GM19397 (cell line): ENCODE measurements around the gene TSPAN1.

Experiments
- ATAC-seq: cut with Tn5 transposase; IDR thresholded peaks from one replicate; pipeline ENCODE4 v1.9.1; 2021; ENCODE audit warnings: mild to moderate bottlenecking, moderate library complexity; ENCODE audit not compliant: unreplicated experiment

Gene TSPAN1

GRCh38 chr1:46174448-46175231 lies at the start of gene TSPAN1:
TSPAN1 (plus strand) TSS chr1:46175087; CDS start chr1:46181108, 6,021 bp downstream.
- ATAC-seq: no peak

DNA sequence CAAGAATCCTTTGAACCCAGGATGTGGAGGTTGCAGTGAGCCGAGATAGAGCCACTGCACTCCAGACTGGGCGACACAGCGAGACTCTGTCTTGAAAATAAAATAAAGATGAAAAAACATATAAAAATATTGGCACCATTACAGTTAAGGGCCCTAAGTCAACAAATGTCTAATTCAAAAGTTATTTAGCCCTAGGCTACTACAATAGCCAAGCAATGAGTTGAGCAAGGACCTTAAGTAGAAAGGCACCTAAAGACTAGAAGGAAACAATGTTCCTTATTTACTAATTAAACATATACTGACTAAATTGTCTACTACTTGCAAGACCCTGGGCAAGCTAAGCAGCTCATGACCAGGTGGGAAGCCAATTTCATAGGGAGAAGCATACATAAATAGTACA lies 46.5 kb upstream of the TSPAN1 start:
- ATAC-seq: no peak

GRCh38 chr1:46130121-46130520 lies 44.8 kb upstream of the TSPAN1 start:
- no peak for ATAC-seq

DNA sequence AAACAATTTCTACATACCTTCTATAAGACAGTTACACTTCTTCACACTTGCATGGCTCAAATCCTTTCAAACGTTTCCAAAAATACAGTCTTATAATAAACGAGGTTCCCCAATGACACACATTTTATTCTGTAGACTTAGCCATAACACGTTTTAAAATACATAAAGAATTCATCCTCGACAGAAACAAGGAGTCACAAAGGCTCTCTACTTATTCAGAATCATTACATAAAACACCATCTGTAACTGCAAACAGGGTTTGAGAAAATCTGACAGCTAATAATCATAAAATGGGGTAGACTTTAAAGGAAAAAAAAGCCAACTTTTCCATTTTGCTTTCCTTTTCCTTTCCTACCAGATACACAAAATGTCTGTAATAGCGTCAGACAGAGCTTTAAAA lies 44.3 kb upstream of the TSPAN1 start:
- ATAC-seq: no peak

DNA sequence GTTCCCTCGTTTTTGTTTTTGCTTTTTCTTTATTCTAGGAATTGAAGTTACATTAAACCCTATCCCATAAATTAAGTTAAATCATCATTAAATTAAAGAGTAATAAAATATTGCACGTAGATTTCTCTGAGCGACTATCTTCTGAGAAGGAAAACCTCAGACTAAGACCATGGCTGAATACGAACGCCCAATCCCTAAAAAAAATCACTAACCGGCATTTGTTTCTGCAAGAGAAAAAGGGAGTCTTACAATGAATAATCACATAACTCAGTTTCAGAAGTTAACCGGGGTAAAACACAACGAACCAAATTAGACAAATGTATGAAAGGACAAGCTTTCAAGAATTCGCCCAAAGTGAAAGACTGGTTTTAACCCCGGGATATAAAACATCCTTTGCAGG lies 43.8 kb upstream of the TSPAN1 start:
- ATAC-seq: no peak

DNA sequence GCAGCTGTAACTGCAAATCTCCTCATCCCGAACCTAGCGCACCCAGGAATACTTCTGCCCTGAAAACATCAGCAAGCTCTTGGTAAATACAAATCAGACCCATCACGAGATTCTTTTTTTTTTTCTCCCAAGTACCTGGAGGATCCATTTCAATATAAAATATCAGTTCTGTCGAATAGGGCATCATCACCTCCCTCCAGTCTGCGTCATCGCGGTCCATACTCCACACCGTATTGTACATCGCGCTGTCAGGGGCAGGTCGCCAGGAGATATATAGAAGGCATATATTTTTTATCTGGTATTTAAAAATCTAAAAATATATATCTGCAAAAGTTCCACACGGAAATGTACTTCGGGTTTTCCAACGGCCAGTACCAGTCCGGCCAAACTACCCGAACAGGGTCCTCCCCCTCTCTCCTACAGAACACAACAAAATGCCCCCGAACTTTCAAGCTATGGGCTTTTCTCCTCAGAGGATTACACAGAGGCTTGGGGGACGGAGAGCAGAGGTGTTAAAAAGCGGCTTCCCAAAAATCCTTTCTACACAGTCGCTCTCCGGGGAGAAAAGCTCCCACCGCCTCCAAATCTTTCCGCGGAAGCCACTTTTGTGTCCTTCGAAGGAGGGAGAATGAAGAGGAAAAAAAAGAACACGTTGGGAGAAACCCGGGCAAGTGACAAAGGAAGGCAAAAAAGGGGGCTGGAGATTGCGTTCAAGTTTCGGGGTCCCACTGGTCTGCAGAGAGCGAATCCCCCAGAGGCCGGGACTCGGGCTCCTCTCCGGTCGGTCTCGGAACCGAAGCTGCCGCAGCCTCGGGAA lies 43.0 kb upstream of the TSPAN1 start:
- no peak for ATAC-seq

DNA sequence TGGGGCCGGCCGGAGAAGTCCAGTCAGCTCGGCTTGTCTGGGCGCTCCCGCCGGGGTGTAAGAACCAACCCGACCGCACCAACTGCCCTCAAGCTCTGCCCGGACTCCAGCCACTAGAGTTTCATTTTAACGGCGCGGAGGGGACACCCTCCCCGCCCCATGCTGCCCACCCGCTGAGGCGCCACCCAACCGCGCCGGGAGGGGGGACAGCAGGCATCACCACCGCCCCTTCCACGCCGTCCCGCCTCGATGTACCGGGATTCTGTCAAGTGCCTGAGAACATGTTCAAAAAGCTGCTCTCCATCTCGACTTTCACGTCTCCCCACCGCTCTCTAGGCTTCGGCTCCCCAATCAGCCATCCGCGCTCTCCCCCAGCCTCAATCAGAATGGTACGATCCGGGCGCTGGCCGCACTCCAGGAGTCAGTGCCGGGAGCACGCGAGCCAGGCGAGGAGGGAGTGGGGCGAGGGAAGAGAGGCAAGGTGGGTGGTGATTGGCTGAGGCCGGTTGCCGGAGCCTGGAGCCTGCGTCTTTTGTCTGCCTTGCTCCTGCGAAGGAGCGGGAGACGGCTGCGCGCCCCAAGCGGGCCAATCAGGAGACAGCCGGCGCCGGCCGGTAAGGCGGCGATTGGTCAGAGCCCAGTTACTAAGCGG lies 42.2 kb upstream of the TSPAN1 start, which contains the start of gene PIK3R3:
Gene PIK3R3 (minus strand): TSS at position 101 of the 652 bp plus-strand sequence. CDS start 677 bp downstream, outside the sequence.
- ATAC-seq: peak; percentile 88

GRCh38 chr1:46133181-46133658 lies 41.7 kb upstream of the TSPAN1 start:
- peak; percentile 46 for ATAC-seq

GRCh38 chr1:46133781-46134350 lies 41.0 kb upstream of the TSPAN1 start:
- no peak for ATAC-seq

DNA sequence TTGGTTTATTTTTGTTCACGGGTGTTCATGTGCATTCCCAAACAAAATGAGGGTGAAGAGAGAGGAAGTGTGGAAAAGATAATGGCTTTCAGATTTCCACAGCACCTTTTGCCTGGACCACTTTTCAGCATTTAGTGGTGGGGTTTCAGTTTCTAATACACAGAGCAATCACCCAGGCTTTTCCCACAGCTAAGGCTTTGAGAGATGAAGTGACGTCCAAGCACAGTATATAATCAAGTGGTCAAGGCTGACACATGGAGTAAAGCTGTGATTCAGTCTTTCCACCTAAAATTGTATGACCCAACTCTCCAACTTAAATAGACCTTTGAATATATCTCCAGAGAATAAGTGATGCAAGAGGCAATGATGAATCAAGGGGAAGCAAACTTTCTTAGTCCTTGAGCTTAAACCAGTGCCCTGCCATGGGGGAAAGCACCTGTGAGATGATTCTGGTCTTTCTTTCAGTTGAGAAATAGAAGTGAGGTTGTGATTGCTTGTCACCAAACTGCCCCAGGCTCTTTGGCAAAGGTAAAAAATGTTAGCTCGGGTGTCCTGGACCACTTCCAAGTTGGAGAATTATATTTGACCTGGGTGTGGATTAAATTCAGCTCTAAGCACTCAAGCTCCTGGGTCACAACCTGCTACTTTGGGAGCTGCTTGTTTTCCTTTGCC lies 40.1 kb upstream of the TSPAN1 start:
- ATAC-seq: no peak

- ATAC-seq: no peak
These were observed 38.2 kb upstream of the TSPAN1 start for GRCh38 chr1:46136711-46137110.

DNA sequence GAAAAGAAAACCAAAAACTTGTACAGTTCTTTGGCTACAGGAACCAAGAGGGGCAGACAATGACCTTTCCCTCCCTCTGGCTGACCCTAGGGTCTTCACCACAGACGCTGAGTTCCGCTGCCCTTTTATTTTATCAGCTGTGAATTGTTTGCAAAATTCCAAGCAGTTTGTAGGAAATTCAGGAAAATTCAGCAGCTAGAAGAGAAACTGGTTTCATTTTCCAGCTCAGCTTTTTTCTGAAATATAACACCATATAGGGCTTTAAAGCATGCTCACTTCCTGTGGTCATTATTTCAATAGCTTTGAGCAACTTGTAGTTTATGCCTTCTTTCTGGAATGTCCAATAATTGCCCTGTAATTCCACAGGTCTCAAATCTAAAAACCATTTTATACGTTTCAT lies 37.0 kb upstream of the TSPAN1 start:
- ATAC-seq: no peak

DNA sequence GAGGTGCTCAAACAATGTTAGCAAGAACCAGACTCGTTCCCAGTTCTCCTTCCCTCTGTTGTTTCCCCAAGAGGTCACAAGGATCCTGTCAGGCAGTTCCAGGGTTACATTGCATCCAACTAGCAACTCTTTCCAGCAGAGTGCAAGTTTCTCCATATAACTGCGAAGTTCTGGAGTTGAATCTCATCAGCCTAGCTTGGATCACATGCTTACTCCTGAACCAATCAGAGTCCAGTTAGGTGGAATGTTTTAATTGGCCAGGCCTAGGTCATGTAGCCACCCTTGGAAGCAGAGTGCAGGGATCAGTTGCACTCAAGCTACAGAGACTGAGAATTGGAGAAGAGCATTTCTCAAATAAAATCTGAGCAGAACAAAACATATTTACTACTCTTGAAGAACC lies 26.6 kb upstream of the TSPAN1 start:
- ATAC-seq: no peak

DNA sequence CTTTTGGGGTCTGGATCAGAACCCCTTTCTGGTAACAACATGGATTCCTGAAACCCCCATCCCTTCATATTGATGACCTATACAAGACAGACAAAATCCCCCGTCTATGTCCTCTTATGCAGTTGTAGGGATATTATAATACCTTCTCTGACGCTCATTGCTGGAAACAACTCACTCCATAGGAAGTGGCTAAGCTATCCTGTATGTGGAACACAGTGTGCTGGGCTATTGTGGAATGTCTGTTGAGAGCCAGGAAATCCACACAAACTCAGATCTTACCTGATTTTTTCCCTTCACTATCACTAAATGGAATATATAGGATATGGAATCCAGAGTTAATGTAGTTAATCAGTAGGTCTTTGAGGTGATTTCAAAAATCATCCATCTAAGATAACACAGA lies 24.8 kb upstream of the TSPAN1 start:
- no peak for ATAC-seq

- ATAC-seq: no peak
These were observed 22.9 kb upstream of the TSPAN1 start for GRCh38 chr1:46152016-46152415.

- no peak for ATAC-seq
These were observed 21.7 kb upstream of the TSPAN1 start for GRCh38 chr1:46153228-46153627.

GRCh38 chr1:46153732-46154131 lies 21.2 kb upstream of the TSPAN1 start:
- no peak for ATAC-seq

DNA sequence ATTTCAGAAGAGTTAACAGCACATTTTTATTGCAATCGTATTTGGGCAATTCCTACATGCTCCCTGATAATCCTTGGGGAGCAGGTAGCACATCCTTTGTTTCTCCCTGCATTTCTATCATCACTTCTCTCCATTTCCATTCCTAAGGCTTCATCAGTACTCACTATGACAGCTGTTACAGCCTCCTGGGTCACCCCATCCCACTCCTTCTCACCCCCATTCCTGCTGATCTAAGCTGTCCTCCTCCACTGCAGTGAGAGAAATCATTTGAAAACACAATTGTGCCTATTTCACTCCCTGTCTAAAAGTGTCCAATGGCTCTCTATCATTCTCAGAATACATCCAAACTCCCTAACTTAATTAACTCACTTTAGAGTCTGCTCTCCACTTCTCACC lies 17.0 kb upstream of the TSPAN1 start:
- no peak for ATAC-seq

DNA sequence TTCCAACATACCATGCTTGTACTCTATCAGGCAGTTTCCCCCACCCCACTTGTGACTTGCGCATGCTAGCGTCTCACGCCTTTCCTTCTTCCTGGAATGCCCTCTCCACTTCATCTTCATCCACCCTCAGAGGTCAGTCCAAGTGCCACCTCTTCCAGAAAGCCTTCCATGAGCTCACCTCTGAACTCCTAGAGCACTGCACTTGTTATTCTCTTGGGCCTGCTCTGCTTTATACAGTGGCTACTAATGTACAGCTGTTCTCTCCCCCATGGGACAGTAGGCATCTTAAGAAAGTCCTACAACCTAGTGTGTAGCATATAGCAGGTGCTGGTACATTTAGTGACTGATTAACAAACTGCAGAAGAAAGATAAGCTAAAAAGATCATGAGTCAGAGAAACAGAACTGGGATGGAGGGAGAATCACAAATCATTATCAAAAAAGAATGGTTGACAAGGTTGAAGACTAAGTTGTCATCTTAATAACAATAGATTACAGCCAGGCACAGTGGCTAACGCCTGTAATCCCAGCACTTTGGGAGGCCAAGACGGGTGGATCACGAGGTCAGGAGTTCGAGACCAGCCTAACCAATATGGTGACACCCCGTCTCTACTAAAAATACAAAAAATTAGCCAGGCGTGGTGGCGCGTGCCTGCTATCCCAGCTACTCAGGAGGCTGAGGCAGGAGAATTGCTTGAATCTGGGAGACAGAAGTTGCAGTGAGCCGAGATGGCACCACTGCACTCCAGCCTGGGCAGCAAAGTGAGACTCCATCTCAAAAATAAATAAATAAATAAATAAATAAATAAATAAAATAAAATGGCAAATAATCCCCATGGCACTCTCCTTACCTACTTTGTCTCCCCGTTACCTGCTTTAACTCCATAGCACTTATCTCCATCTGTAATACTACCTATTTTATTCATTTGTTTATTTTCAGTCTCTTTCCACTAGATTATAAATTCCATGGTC lies 16.3 kb upstream of the TSPAN1 start:
- peak; percentile 68 for ATAC-seq
